Panc1 (cell line): ENCODE data around the gene TBC1D16.

Experiments used
- CTCF ChIP-seq: fragments of 450-650 bp; IDR thresholded peaks from 2 replicates; pipeline ENCODE4 v1.5.1; 2017; ENCODE audit warnings: mild to moderate bottlenecking
- POLR2AphosphoS5 ChIP-seq: IDR thresholded peaks from 2 replicates; pipeline ENCODE4 v1.6.1; 2012; ENCODE audit warnings: mild to moderate bottlenecking, low read depth, low read length, moderate library complexity
- REST ChIP-seq, 2 experiments: IDR thresholded peaks; 2 replicates each; pipeline ENCODE4 v1.6.1; 2011 to 2012; ENCODE audit warnings: low read depth in 2 of 2, control low read depth in 1 of 2, low read length in 1 of 2, mild to moderate bottlenecking in 1 of 2, moderate library complexity in 1 of 2; ENCODE audit not compliant: insufficient read depth in 1 of 2
- SIN3A ChIP-seq: IDR thresholded peaks from 2 replicates; pipeline ENCODE4 v1.6.1; 2012; ENCODE audit warnings: low read depth, mild to moderate bottlenecking, low read length, moderate library complexity, borderline replicate concordance; ENCODE audit not compliant: insufficient read depth
- TCF7L2 ChIP-seq: IDR thresholded peaks from 2 replicates; pipeline ENCODE4 v1.6.1; 2011; ENCODE audit warnings: mild to moderate bottlenecking, low read depth, low read length, inconsistent platforms

- no peak for TF ChIP-seq CTCF
- no peak for TF ChIP-seq SIN3A
- TF ChIP-seq POLR2AphosphoS5: no peak
- no peak for TF ChIP-seq REST (IDR thresholded peaks at IDR 0.05; ENCODE audit: insufficient read depth in 1 of 2, low read depth in 2 of 2, low read length in 1 of 2)
- TF ChIP-seq TCF7L2: no peak
Observed at GRCh38 chr17:79955167-79955549, 80.5 kb downstream of the TBC1D16 start.
